Brain microvascular endothelial cell (primary cell): ENCODE data around the gene LCK.
A peak's percentile ranks its signal among the peaks of the same experiment; 100 is the strongest.

Experiments used
- DNase-seq: peaks from one replicate; pipeline ENCODE4 v3.0.0-alpha.2; 2020
- H3K27ac ChIP-seq: fragments of 250-450 bp; sonication (Bioruptor Pico); 2 replicates; pipeline ENCODE4 v1.5.1; 2020; ENCODE audit warnings: mild to moderate bottlenecking, moderate library complexity
- H3K27me3 ChIP-seq: fragments of 250-450 bp; sonication (Bioruptor Pico); replicated peaks from 2 replicates; pipeline ENCODE4 v1.5.1; 2020; ENCODE audit warnings: mild to moderate bottlenecking
- H3K36me3 ChIP-seq: fragments of 250-450 bp; sonication (Bioruptor Pico); replicated peaks from 2 replicates; pipeline ENCODE4 v1.5.1; 2020; ENCODE audit warnings: mild to moderate bottlenecking
- H3K4me3 ChIP-seq: 2 replicates; pipeline ENCODE4 v1.5.1; 2011; ENCODE audit warnings: low read depth, mild to moderate bottlenecking, control low read depth, low read length, moderate library complexity
- in situ Hi-C: cut with HindIII; loops from 2 replicates; pipeline ENCODE4 v1.10.0; 2017; ENCODE audit warnings: low sequenced_read_pairs, low pct_ligation_motif_present
- TF ChIP-seq, protein P1 (sequence below): IDR thresholded peaks from 2 replicates; pipeline ENCODE4 v1.5.1; 2011; ENCODE audit warnings: low read depth, mild to moderate bottlenecking, moderate library complexity, low read length, control low read depth, inconsistent platforms; ENCODE audit errors: missing control alignments

The LCK gene

DNA sequence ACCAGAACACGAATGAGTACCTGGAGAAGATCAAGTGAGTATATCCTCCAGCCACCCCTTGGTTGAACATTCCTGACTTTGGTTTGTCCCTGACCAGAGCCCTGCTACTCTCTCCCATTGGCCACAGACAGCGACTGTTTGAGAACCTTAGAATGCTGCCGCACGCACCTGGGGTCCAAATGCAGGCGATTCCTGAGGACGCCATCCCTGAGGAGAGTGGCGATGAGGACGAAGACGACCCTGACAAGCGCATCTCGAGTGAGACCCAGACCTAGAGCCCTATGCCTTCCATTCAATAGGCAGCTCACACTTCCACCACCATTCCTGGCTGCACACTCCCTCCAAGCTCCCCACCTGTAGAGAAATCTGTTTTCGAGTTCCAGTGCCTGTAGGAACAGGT, 80.5 kb downstream of the LCK start:
- no peak for DNase-seq
- no peak overlapping the region for H3K4me3 ChIP-seq
- TF ChIP-seq, protein P1, sequence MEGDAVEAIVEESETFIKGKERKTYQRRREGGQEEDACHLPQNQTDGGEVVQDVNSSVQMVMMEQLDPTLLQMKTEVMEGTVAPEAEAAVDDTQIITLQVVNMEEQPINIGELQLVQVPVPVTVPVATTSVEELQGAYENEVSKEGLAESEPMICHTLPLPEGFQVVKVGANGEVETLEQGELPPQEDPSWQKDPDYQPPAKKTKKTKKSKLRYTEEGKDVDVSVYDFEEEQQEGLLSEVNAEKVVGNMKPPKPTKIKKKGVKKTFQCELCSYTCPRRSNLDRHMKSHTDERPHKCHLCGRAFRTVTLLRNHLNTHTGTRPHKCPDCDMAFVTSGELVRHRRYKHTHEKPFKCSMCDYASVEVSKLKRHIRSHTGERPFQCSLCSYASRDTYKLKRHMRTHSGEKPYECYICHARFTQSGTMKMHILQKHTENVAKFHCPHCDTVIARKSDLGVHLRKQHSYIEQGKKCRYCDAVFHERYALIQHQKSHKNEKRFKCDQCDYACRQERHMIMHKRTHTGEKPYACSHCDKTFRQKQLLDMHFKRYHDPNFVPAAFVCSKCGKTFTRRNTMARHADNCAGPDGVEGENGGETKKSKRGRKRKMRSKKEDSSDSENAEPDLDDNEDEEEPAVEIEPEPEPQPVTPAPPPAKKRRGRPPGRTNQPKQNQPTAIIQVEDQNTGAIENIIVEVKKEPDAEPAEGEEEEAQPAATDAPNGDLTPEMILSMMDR, result no peak
- in situ Hi-C loops, result no loop called here
- no peaks in the 10 kb centered on the region for H3K27me3 ChIP-seq
- no peak overlapping the region for H3K27ac ChIP-seq
- H3K36me3 ChIP-seq, result peaks cover 48% of the 10 kb centered on the region

DNA sequence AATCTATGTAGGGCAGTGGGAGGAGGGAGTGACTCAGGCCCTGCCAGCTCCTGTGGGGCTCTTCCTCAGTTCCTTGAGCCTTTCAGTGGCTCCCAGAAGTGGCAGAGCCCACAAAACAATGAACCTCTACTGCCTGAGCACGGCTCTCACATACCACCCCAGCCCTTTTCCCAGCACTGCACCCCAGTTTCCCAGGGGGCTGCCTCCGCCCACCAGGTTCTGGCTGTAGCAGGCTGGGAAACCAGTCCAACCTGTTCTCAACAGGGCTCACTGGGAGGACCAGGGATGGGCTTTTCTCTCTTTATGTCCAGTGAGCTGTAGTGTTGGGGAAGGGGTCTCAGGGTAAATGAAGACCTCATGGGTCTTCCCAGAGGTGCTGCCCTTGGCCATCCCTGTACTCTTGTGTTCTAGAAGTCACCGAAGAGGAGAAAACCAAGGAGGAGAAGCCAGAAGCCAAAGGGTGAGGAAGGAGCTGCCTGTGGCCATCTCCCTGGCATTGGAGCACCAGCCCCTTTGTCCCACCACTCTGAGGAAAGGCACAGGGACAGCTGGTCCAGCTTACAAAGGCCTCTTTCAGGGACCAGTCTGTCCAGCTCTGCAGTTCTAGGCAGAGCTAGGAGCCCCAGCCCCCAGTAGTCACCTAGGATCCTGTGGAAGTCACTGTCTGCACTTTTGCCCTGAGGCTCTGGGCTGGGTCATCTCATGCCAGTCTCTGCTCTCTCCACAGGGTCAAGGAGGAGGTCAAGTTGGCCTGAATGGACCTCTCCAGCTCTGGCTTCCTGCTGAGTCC, 81.4 kb downstream of the LCK start:
- Histone ChIP-seq H3K36me3 (peaks cover 43% of the 10 kb centered on the region), H3K27me3 (no peaks in the 10 kb centered on the region)

DNA sequence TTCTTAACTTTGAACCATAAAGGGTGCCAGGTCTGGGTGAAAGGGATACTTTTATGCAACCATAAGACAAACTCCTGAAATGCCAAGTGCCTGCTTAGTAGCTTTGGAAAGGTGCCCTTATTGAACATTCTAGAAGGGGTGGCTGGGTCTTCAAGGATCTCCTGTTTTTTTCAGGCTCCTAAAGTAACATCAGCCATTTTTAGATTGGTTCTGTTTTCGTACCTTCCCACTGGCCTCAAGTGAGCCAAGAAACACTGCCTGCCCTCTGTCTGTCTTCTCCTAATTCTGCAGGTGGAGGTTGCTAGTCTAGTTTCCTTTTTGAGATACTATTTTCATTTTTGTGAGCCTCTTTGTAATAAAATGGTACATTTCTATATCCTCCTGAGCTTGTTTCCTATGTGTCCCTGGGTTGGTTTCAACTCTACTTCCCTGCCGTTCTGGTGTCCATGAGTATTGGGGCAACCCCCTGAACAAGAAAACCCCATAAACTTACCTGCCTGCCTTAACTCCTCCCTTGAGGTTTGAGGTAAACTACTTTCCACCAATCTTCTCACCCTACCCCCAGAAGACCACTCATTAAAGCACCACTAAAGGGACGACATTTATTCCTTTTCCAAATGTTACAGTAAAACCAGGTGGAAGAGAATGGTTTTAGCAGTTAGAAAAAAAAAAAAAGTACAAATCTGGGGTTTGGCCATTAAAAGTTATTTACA, 82.3 kb downstream of the LCK start:
- Histone ChIP-seq H3K27me3 (no peaks in the 10 kb centered on the region), H3K27ac (no peak overlapping the region), H3K36me3 (peaks cover 38% of the 10 kb centered on the region), H3K4me3 (no peak overlapping the region)
- no peak for DNase-seq
- in situ Hi-C loops, result no loop called here
- TF ChIP-seq, protein P1, result no peak

More for the DNA sequence above, 81.4 kb downstream of the LCK start:
- TF ChIP-seq, protein P1, result no peak
- H3K4me3 ChIP-seq, result no peak overlapping the region
- in situ Hi-C loops, result no loop called here
- no peak for DNase-seq
- no peak overlapping the region for H3K27ac ChIP-seq

DNA sequence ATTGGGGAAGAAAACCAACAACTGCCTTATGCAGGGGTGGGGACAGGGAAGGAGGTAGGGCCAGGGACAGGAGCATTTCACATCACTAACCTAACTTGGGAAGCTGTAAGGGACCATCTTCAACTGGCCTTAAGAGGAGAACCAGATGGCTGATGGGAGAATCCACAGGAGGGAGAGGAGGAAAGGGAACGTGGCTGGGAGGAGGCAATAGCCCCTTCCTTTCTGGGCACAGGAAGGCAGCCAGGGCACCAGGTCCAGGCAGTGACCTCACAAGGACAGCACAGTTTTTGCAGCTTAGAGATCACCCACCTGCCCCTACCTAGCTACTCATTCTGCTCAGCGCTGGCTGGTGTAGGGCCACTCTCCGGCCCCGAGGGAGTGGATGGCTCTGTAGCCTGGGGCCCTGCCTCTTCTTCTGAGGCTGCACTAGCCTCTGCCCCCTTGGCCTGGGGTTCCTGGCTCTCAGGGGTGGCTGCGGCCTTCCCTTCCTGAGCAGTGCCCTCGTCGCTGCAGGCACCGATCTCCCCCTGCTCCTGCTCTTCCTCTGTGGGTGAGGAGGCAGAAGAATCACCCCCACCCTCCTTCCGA, 83.3 kb downstream of the LCK start:
- TF ChIP-seq, protein P1, result no peak
- no peak for DNase-seq
- in situ Hi-C loops, result no loop called here
- Histone ChIP-seq H3K27ac (no peak overlapping the region), H3K27me3 (no peaks in the 10 kb centered on the region), H3K36me3 (peaks cover 35% of the 10 kb centered on the region), H3K4me3 (peak overlapping the region; percentile 73)

DNA sequence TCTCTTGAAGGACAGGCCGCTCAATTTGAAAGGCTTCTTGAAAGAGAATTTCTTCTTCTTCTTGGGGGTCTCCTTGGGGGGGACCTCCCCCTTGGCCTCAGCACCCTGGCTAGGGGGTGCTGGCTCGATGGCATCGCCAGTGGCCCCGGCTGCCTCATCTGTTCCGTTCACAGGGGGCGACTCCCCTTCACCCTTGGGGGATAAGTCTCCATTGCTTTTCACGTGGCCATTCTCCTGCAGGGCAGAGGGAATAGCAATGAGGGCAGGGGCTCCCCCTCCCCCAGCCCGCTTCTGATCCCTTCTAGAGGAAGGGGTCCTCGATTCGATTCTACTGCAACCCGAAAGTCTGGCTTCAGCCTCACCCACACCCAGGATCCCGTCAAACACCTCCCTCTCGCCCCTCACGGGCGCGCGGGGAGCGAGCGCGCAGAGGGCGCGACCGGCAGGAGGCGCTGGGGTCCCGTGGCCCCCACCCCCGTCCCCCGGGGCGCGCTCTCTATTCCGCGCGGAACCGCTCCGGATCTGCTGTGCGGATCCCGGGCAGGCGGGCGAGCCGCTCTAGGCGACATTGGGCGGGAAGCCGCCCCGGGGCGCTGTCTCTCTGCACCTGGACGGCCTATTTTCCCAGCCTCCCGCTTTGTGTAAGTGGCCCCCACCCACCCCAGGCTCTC, 83.9 kb downstream of the LCK start:
- TF ChIP-seq, protein P1, result peak; percentile 69
- no peak for DNase-seq
- H3K36me3 ChIP-seq, result peaks cover 35% of the 10 kb centered on the region
- H3K27ac ChIP-seq, result no peak overlapping the region
- no peaks in the 10 kb centered on the region for H3K27me3 ChIP-seq
- H3K4me3 ChIP-seq, result peak overlapping the region; percentile 73
- in situ Hi-C loops, result no loop called here
